Natural killer cell treated with Interleukin-12 subunit alpha and Interleukin-12 subunit beta and Interleukin-15 and Interleukin-18, amount 100 ng/mL, for 72 hours (primary cell): ENCODE measurements around the gene TACC2. TPM values are rescaled to one million over a fixed set of nuclear protein-coding genes. Genes with fewer than 3 reads are reported as not detected.

Experiments used
- ATAC-seq, 2 donors: fragments of 150-1000 bp; cut with Tn5 transposase in 1 of 2; sonication (Bioruptor Pico), chemical (Tn5 transposase) in 1 of 2; 2 replicates each; pipeline ENCODE4 v1.10.0; 2021
- DNase-seq: peaks from one replicate; pipeline ENCODE4 v3.0.0; 2022; ENCODE audit warnings: low spot score
- H3K27ac Mint-ChIP-seq, 2 donors: 1 replicate in 1 of 2; 2 replicates in 1 of 2; pipeline ENCODE4 v1.8.0; 2022; ENCODE audit warnings: mixed read lengths in 2 of 2, mild to moderate bottlenecking in 1 of 2, moderate library complexity in 1 of 2
- H3K27me3 Mint-ChIP-seq, 2 donors: 1 replicate in 1 of 2; 2 replicates in 1 of 2; pipeline ENCODE4 v1.8.0; 2022; ENCODE audit warnings: mixed read lengths in 2 of 2
- H3K36me3 Mint-ChIP-seq: one replicate; pipeline ENCODE4 v1.8.0; 2022; ENCODE audit warnings: mixed read lengths
- H3K4me1 Mint-ChIP-seq, 2 donors: 1 replicate in 1 of 2; 2 replicates in 1 of 2; pipeline ENCODE4 v1.8.0; 2022; ENCODE audit warnings: low read depth in 2 of 2, mixed read lengths in 2 of 2, mild to moderate bottlenecking in 1 of 2
- H3K4me3 Mint-ChIP-seq: one replicate; pipeline ENCODE4 v1.8.0; 2022; ENCODE audit warnings: mixed read lengths
- H3K9me3 Mint-ChIP-seq: 2 replicates; pipeline ENCODE4 v1.8.0; 2022; ENCODE audit warnings: mixed read lengths
- total RNA-seq, 2 donors: library from RNA; stranded (reverse); gene quantifications; one replicate each; pipeline ENCODE4 v1.2.3, GENCODE V29; 2022

Gene TACC2
- total RNA-seq, 2 donors from 2014 or later, result not detected

DNA sequence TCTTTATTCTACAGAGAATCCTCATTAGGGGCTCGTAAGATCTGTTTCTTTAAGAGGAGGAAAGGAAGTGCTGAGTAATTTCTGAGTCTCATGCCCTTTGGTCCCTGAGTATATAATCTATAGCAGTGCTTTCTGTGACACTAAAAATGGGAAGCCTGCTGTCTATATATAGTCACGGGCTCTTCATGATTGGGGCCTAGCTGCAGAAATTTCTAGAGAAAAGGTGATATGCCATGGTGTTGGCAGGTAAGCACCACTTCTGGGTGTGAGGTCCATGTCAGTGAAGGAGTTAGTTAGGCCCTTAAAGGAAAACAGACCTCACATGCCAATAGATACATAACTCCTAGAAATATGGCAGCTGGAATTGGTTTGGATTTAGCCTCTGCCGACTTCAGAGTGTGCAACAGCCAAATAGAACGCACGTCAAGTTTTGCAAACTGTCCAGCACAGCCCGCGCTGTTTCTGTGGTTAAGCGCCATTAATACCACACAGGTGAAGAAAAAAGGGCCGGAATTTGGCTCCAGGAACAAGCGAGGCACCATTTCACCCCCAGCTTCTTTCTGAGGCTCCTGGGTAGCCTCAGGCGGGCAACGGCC is 123.2 kb downstream of the TACC2 start:
- Mint-ChIP-seq H3K9me3 (no peaks in the 10 kb centered on the region), H3K4me3 (no peak overlapping the region), H3K4me1 (no peaks in the 10 kb centered on the region), H3K27me3 (peaks cover 36 to 42% of the 10 kb centered on the region in 2 donors), H3K27ac (no peak overlapping the region), H3K36me3 (no peaks in the 10 kb centered on the region)
- no peak for ATAC-seq
- DNase-seq, result no peak

DNA sequence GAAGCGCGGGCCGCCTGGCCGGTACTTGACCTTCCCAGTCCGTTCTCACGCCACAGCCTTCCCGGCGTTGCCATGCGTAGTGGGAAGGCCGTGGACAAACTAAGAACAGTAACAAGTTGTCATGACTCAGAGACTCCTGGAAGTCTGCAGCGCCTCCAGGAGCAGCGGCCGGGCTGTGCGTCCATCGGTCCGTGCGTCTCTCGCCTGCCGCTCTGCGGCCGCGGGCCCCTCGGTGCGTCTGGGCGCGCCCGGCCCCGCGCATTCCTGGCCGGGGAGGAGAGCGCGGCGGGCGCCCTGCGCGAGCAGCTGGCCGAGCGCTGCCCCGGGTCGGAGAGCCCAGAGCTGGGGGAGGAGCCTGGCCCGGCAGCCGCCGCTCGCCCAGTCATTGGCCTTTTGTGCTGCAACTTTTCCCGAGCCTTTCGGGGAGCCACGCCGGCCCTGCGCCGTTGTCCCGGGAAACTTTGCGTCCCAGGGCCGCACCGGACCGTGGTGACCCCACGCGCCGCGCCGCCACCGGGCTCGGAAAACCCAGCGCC is 123.7 kb downstream of the TACC2 start:
- ATAC-seq (no peak), DNase-seq (no peak)
- H3K4me1 Mint-ChIP-seq, result no peaks in the 10 kb centered on the region
- no peak overlapping the region for H3K4me3 Mint-ChIP-seq
- no peak overlapping the region for H3K27ac Mint-ChIP-seq
- peaks cover 36 to 42% of the 10 kb centered on the region in 2 donors for H3K27me3 Mint-ChIP-seq
- H3K9me3 Mint-ChIP-seq, result no peaks in the 10 kb centered on the region
- H3K36me3 Mint-ChIP-seq, result no peaks in the 10 kb centered on the region

DNA sequence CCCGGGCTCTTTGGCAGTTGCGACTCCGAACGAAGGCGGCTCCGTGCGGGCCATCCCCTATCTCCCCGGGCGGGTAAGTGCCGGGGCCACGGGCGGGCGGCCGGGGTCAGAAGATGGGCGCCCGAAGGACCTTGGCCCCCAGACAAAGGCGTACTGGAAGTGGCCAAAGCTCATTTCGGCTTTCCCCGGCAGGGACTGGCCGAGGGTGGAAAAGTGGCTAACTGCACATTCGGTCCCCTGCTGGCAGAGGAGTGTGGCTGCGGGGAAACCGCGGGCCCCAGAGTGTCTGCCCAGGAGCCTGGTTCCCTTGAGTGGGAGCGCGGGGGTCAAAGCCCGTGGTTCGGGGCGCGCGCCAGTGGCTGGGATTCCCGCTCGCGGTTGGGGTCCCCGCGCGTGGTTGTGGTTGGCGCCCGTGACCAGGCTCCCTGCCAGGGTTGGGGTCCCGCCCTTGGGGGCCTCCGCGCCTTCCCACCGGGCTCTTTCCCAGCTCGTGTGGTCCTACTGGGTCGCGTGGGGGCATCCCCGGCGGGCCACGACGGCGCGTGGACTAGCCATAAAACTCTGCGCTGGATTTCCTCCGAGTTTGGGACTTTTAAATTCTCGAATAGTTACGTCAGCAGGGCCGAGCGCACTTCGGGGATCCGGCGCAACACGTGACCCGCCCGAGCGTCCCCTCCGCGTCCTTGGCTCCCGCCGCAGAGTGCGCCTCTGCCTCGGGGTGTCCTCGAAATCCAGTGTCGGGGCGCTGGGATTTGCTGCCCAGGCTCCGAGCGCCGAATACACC is 124.4 kb downstream of the TACC2 start:
- ATAC-seq (no peak), DNase-seq (no peak)
- no peaks in the 10 kb centered on the region for H3K9me3 Mint-ChIP-seq
- no peak overlapping the region for H3K4me3 Mint-ChIP-seq
- no peaks in the 10 kb centered on the region for H3K4me1 Mint-ChIP-seq
- peaks cover 36 to 44% of the 10 kb centered on the region in 2 donors for H3K27me3 Mint-ChIP-seq
- no peaks in the 10 kb centered on the region for H3K36me3 Mint-ChIP-seq
- H3K27ac Mint-ChIP-seq, result no peak overlapping the region

DNA sequence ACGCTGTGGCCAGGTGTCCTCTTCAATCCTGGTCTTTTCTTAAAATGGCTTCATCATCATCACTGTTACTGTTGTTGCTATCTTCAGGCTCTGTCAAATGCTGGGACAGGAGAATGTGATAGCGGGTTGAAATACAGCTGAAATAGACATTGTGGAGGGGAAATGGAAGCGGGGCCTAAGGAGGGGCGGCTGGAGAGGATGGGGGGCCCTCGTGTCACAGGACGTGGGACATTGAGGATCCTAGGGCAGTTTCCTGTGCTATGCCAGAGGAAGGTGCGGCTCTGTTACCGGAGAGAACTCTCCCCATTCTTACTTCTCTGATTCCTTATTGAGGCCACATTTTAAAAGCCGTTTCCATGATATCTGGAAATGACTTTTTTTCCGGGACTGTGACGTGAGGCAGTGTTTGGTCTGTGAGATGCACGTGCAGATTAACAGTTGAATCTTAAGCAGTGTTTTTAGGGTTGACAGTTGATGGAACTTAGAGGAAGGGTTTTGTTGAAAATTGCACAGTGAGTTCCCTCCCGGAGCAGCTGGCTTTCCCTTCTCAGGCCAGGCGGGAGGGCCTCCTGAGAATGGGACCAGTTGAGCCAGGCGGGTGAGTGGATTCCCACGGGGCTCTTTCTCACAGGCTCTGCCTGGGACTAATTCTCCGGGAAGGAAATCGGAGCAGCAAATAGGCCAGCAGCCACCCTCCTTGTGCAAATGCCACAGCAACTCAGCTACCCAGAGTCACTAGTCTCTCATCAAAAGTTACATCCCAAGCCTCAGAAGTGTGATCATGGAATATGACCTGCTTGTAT is 125.2 kb downstream of the TACC2 start:
- no peaks in the 10 kb centered on the region for H3K36me3 Mint-ChIP-seq
- no peak overlapping the region for H3K27ac Mint-ChIP-seq
- DNase-seq, result no peak
- no peaks in the 10 kb centered on the region for H3K9me3 Mint-ChIP-seq
- H3K27me3 Mint-ChIP-seq, result peaks cover 33 to 52% of the 10 kb centered on the region in 2 donors
- H3K4me3 Mint-ChIP-seq, result no peak overlapping the region
- no peak for ATAC-seq
- H3K4me1 Mint-ChIP-seq, result no peaks in the 10 kb centered on the region

DNA sequence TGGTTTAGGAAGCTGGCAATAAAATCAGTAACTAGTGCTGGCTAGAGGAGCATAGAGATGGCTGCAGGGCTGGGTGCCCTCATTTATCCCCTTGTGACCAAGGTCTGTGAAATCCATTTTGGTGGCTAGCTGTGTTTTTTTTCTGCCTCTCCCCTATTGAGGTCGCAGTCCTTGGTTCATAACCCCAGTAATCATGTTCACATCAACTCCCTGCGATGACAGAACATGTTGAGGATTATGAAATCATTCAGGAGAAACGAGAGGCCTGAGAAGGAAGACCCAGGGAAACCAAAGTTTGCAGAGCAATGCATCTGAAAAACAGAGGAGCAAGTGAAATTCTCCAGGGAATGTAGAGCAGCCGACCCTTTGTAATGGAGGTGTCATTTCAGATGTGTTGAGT is 126.9 kb downstream of the TACC2 start:
- H3K27ac Mint-ChIP-seq, result no peak overlapping the region

DNA sequence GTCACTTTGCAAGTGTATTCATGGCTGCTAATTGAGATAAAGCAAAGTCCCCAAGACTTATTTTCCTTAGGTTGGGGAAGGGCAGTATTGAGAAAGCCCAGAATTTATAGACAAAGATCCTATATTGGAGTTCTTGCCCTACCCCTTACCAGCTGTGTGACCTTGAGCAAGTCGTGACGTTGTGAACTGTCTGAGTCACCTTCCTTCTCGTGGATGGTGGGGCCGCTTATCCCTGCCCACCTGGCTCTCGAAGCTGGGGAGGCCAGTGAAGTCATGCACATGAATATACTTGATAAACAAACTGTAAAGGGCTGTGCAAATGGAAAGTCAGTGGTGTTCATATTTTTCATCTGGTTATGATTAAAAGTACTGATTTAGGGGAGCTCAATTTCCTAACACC is 127.4 kb downstream of the TACC2 start:
- Mint-ChIP-seq H3K9me3 (no peaks in the 10 kb centered on the region), H3K4me3 (no peak overlapping the region), H3K4me1 (no peaks in the 10 kb centered on the region), H3K27ac (no peak overlapping the region), H3K36me3 (no peaks in the 10 kb centered on the region), H3K27me3 (peaks cover 27 to 47% of the 10 kb centered on the region in 2 donors)
- ATAC-seq (no peak), DNase-seq (no peak)

More for the DNA sequence above, 126.9 kb downstream of the TACC2 start:
- Mint-ChIP-seq H3K4me1 (no peaks in the 10 kb centered on the region), H3K27me3 (peaks cover 30 to 51% of the 10 kb centered on the region in 2 donors), H3K4me3 (no peak overlapping the region), H3K36me3 (no peaks in the 10 kb centered on the region), H3K9me3 (no peaks in the 10 kb centered on the region)
- no peak for ATAC-seq
- no peak for DNase-seq

DNA sequence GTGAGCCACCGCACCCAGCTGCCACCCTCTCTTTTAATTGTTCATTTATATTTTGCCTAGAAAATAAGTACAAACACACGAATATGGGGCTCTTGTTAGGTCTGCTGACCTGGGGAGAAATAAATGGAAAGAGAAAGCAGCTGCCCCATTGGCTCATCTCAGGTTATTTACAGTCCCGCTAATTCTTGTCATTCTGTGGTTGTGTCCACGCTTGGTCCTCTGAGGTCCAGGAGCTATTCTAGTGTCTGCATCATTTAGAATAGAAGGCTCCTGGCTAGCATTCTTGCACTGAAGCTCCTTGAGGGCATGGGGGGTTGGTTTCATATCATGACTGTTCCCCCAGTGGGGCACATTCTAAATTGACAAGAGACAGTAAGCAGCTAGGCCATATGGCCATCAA is 128.5 kb downstream of the TACC2 start:
- Mint-ChIP-seq H3K9me3 (no peaks in the 10 kb centered on the region), H3K4me3 (no peak overlapping the region), H3K4me1 (no peaks in the 10 kb centered on the region), H3K36me3 (no peaks in the 10 kb centered on the region), H3K27ac (no peak overlapping the region), H3K27me3 (peaks cover 19 to 37% of the 10 kb centered on the region in 2 donors)
- no peak for DNase-seq
- no peak for ATAC-seq

DNA sequence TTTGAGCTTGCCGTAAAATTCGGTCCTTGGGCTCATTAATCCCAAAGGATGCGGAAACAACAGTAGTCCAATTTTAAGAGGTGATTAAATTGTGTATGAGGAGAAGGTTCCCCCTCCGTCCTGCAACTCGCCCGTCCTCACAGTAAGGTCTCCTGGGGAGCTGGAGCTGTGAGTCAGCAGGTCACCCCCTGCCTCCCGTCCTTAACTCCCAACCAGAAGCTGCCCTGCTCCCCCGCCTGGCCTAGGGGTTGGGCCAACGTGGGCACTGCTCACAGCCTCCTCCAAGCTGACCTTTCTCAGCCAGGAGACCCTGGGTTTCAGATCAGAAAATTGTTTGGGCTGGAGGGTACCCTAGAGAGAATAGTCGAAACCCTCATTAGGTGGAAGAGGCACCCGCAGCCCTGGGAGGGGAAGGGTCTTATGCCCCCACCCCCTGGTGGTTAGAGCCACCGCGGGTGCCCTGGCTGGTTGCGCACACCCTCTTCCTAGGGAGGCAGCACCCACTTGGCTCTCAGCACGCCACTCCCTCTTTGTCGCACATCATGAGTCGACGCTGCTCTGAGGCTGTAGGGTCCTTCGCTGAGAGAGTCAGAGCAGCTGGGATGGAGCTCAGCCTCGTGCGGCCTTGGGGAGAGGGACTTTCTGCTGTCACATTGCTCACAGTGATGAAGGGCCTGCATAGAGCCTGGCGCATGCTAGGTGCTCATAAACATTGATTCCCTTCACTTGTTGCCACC is 131.2 kb downstream of the TACC2 start:
- H3K4me1 Mint-ChIP-seq, result no peaks in the 10 kb centered on the region
- H3K27me3 Mint-ChIP-seq, result peaks cover 5 to 21% of the 10 kb centered on the region in 2 donors
- H3K27ac Mint-ChIP-seq, result no peak overlapping the region
- H3K9me3 Mint-ChIP-seq, result no peaks in the 10 kb centered on the region
- DNase-seq, result no peak
- ATAC-seq, result no peak
- no peak overlapping the region for H3K4me3 Mint-ChIP-seq
- H3K36me3 Mint-ChIP-seq, result no peaks in the 10 kb centered on the region

DNA sequence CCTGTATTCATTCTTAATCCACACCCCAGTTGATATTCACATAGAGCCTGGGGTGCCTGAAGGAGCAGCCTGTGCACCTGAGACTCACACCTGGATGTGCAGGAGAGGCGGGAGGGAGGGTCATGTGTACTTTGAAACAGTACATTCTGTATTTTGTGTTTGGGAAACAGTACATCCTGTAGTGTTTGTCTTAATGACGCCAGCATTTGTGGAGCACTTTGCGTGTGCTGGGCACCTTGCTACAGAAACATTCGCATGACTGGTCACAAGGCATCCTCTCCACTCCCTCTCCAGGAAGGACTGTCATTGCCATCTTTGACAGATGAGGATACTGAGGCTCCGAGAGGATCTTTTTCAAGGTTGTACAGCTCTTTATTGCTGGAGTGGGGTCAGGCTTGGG is 132.1 kb downstream of the TACC2 start:
- no peaks in the 10 kb centered on the region for H3K4me1 Mint-ChIP-seq
- no peak for ATAC-seq

DNA sequence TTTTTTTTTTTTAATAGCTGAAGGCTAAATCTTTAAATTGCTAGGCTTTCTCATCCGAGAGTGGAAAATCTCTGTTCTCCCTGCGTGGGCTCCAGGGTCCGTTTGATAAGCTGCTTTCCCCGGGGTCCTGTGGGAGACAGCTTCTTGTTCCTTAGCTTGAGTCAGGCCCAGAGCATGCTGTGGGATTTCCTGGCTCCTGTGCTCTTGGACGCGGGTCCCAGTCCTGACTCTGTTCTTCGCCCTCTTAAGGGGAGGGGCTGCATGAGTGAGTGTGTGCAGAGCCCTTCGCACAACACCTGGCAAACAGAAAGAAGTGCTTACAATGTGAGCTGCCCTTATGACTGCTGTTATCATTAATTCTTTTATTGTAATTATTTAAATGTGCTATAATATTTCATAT is 133.5 kb downstream of the TACC2 start:
- no peaks in the 10 kb centered on the region for H3K9me3 Mint-ChIP-seq
- ATAC-seq, result no peak
- H3K27ac Mint-ChIP-seq, result no peak overlapping the region
- H3K36me3 Mint-ChIP-seq, result no peaks in the 10 kb centered on the region
- no peak for DNase-seq
- H3K4me1 Mint-ChIP-seq, result no peaks in the 10 kb centered on the region
- peaks cover under 1 to 13% of the 10 kb centered on the region in 2 donors for H3K27me3 Mint-ChIP-seq
- no peak overlapping the region for H3K4me3 Mint-ChIP-seq

More for the DNA sequence above, 132.1 kb downstream of the TACC2 start:
- H3K4me3 Mint-ChIP-seq, result no peak overlapping the region
- H3K27ac Mint-ChIP-seq, result no peak overlapping the region
- no peaks in the 10 kb centered on the region for H3K9me3 Mint-ChIP-seq
- H3K27me3 Mint-ChIP-seq, result peaks cover 0 to 13% of the 10 kb centered on the region in 2 donors
- no peaks in the 10 kb centered on the region for H3K36me3 Mint-ChIP-seq
- DNase-seq, result no peak

DNA sequence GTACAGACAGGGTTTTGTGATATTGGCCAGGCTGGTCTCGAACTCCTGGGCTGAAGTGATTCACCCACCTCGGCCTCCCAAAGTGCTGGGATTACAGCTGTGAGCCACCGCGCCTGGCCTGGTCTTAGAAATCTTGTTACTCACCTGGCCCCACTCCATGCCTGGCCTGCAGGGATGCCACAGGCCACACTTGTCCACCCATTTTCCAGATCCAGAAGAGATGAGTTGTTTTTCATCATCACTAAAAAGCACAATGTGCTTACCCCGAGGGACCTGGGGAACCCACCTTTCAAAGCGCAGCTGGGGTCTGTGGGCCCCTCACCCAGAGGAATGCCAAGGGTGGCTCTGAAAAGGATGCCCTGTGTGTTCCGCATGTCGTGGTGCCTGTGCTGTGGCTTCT is 134.2 kb downstream of the TACC2 start:
- Mint-ChIP-seq H3K4me3 (no peak overlapping the region), H3K4me1 (no peaks in the 10 kb centered on the region), H3K36me3 (no peaks in the 10 kb centered on the region), H3K9me3 (no peaks in the 10 kb centered on the region), H3K27me3 (peaks cover 7 to 12% of the 10 kb centered on the region in 2 donors), H3K27ac (no peak overlapping the region)
- ATAC-seq (no peak), DNase-seq (no peak)

DNA sequence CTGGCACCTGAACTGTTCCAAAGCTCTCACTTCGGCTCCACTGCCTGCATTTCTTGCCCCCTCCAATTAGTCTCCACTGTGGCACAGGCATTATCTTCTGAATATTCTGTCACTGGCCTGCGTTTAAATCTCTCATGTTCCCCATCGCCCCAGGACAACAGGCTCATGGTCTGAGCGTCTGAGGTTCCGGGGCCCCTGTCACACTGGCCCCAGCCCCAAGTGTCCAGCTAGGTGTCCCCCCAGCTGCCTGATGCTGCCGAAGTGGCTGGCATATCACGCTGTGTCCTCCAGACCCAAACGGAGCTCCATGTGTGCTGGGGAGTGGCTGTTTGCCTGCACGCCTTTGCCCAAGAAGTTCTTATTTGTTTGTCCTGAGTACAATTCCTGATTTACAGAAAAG is 135.4 kb downstream of the TACC2 start:
- Mint-ChIP-seq H3K9me3 (no peaks in the 10 kb centered on the region), H3K27ac (no peak overlapping the region), H3K4me1 (no peaks in the 10 kb centered on the region), H3K4me3 (no peak overlapping the region), H3K36me3 (no peaks in the 10 kb centered on the region), H3K27me3 (peaks cover under 1 to 7% of the 10 kb centered on the region in 2 donors)
- DNase-seq (no peak), ATAC-seq (no peak)

DNA sequence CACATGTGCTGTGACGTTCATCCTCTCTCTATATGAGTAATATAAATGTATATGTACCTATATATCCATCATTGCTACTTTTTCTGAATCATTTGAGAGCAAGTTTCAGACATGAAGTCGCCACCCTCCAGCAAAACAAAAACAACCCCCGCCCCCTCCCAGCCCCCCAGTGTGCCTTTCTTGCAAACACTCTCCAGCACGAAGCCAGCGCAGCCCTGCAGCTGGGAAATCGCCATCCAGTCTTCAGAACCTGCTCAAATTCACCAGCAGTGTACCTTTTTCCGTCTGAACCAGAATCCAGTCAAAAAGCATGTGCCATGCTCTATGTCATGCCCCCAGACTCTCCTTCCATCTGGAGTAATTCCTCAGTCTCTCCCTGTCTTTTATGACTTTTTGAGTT is 135.8 kb downstream of the TACC2 start:
- no peaks in the 10 kb centered on the region for H3K4me1 Mint-ChIP-seq
- no peak overlapping the region for H3K27ac Mint-ChIP-seq
- no peak overlapping the region for H3K4me3 Mint-ChIP-seq
- DNase-seq (no peak), ATAC-seq (no peak)
- H3K27me3 Mint-ChIP-seq, result peaks cover 0 to 11% of the 10 kb centered on the region in 2 donors
- no peaks in the 10 kb centered on the region for H3K9me3 Mint-ChIP-seq
- no peaks in the 10 kb centered on the region for H3K36me3 Mint-ChIP-seq
